Measurements from ENCODE around the gene SSBP2. TPM values are rescaled to one million over a fixed set of nuclear protein-coding genes. Genes with fewer than 3 reads are reported as not detected.

Gene SSBP2
- total RNA-seq, 2 donors from 2014 or later, result 25.1 to 26.9 TPM

DNA sequence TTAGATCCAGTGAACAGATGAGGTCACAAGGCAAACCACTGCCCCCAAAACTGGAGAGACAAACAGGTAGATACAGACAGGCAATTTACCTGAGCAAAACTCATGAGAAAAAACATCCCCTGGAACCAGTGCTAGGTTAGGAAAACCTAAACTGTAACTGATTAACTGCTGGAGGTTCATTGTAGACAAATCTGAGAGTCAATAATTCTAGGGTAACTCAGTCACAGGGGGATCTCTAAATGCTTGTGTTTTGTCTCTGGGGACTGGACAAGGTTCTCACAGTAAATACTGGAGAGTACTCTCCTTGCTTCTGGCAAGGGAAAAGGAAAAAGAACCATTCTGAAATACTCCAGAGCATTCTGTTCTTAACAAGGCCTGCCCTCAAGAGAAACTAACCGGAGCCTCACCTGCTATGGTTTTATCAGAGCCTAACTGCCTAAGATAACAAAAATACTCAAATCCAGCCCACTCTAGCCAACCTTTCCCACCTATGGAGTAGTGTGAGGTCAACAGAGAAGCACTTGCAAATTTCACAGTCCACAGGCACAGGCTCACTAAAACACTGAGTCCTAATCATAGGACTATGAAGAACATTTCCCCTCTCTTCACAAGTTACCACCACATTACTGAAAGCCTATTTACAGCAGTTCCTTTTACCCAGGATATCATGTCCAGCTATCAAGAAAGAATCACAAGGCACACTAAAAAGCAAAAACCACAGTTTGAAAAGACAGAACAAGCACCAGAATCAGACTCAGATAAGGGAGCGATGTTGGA, 217.1 kb downstream of the SSBP2 start:
- no peak for DNase-seq (ENCODE audit: low spot score)
- H3K4me1 ChIP-seq (replicated peaks), result no peaks in the 10 kb centered on the region
- no peak overlapping the region for H3K4me3 ChIP-seq
- intact Hi-C loops (cut with DNase I), result no loop called here
- 88% methylated on average over 2 of the region's 2 CpGs for WGBS
- H3K9me3 ChIP-seq, result no peaks in the 10 kb centered on the region
- no peaks in the 10 kb centered on the region for H3K27me3 ChIP-seq (replicated peaks; ENCODE audit: insufficient read depth)
- H3K36me3 ChIP-seq, result no peaks in the 10 kb centered on the region
- H3K27ac ChIP-seq, result no peak overlapping the region
- TF ChIP-seq POLR2A (IDR thresholded peaks at IDR 0.05) (no peak), POLR2AphosphoS5 (IDR thresholded peaks at IDR 0.05) (no peak)
- TF ChIP-seq, protein P1, sequence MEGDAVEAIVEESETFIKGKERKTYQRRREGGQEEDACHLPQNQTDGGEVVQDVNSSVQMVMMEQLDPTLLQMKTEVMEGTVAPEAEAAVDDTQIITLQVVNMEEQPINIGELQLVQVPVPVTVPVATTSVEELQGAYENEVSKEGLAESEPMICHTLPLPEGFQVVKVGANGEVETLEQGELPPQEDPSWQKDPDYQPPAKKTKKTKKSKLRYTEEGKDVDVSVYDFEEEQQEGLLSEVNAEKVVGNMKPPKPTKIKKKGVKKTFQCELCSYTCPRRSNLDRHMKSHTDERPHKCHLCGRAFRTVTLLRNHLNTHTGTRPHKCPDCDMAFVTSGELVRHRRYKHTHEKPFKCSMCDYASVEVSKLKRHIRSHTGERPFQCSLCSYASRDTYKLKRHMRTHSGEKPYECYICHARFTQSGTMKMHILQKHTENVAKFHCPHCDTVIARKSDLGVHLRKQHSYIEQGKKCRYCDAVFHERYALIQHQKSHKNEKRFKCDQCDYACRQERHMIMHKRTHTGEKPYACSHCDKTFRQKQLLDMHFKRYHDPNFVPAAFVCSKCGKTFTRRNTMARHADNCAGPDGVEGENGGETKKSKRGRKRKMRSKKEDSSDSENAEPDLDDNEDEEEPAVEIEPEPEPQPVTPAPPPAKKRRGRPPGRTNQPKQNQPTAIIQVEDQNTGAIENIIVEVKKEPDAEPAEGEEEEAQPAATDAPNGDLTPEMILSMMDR (IDR thresholded peaks at IDR 0.05), result no peak

DNA sequence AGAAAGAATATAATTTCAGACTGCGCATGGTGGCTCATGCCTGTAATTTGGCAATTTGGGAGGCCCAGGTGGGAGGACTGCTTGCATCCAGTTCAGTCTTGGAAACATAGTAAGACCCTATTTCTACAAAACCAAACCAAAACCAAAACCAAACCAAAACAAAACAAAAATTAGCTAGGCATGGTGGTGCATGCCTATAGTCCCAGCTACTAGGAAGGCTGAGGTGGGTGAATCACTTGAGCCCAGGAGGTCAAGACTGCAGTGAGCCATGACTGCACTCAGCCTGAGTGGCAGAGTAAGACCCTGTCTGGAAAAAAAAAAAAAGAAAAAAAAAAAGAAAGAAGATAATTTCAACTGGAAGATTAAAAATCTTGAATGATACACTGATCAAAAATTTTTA, 220.0 kb downstream of the SSBP2 start:
- intact Hi-C loops (cut with DNase I), result no loop called here
- 100% methylated on average over 1 of the region's 1 CpG for WGBS
- no peaks in the 10 kb centered on the region for H3K36me3 ChIP-seq

DNA sequence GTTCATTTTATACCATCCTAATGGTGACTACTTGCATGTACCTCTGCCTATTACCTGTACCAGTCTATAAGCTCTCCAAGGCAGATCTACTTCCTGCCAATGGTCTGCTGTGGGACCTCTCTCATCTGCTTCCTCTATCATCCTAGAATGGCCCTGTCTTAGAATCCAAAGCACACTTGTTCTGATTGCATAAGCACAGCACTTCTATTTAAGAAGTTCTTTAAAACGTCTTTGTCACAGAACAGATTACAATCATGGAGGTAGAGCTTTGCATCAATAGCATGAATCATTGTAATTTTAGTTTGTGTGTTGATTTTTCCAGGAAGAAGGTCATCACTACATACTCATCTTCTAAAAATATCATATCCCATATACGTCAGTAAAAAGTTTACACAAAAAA, 225.2 kb downstream of the SSBP2 start:
- Histone ChIP-seq H3K27me3 (replicated peaks; ENCODE audit: insufficient read depth) (no peaks in the 10 kb centered on the region), H3K36me3 (no peaks in the 10 kb centered on the region), H3K27ac (no peak overlapping the region), H3K4me3 (no peak overlapping the region), H3K9me3 (no peaks in the 10 kb centered on the region), H3K4me1 (replicated peaks) (no peaks in the 10 kb centered on the region)
- WGBS, result 74% methylated on average over 2 of the region's 2 CpGs
- TF ChIP-seq POLR2A (IDR thresholded peaks at IDR 0.05) (no peak), POLR2AphosphoS5 (IDR thresholded peaks at IDR 0.05) (no peak)
- TF ChIP-seq, protein P1 (IDR thresholded peaks at IDR 0.05), result no peak
- intact Hi-C loops (cut with DNase I), result no loop called here
- DNase-seq (ENCODE audit: low spot score), result no peak

More for the DNA sequence above, 220.0 kb downstream of the SSBP2 start:
- H3K27me3 ChIP-seq (replicated peaks; ENCODE audit: insufficient read depth), result no peaks in the 10 kb centered on the region
- TF ChIP-seq POLR2A (IDR thresholded peaks at IDR 0.05), result no peak
- TF ChIP-seq, protein P1 (IDR thresholded peaks at IDR 0.05), result no peak
- no peak for TF ChIP-seq POLR2AphosphoS5 (IDR thresholded peaks at IDR 0.05)
- H3K27ac ChIP-seq, result no peak overlapping the region
- H3K4me3 ChIP-seq, result no peak overlapping the region
- no peaks in the 10 kb centered on the region for H3K4me1 ChIP-seq (replicated peaks)
- no peaks in the 10 kb centered on the region for H3K9me3 ChIP-seq
- DNase-seq (ENCODE audit: low spot score), result no peak

DNA sequence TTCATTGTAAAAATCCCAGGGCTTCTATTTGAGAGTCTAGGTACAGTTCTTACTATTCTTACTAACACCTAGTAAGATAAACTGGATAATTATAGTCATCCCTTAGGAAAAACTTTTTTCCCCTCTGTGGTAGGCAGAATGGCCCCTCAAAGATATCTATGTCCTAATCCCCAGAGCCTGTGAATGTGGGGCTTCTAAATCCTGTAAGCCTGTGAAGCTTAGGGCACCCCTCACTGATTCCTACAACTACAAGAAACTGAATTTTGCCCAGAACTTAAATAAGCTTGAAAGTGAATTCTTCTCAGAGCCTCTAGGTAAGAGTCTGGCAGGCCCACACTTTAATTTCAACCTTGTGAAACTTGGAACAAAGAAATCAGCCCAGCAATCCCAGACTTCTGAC, 226.9 kb downstream of the SSBP2 start:
- intact Hi-C loops (cut with DNase I), result no loop called here
- H3K27me3 ChIP-seq (replicated peaks; ENCODE audit: insufficient read depth), result no peaks in the 10 kb centered on the region
- no peak overlapping the region for H3K27ac ChIP-seq
- H3K4me3 ChIP-seq, result no peak overlapping the region
- TF ChIP-seq, protein P1 (IDR thresholded peaks at IDR 0.05), result no peak
- TF ChIP-seq POLR2A (IDR thresholded peaks at IDR 0.05) (no peak), POLR2AphosphoS5 (IDR thresholded peaks at IDR 0.05) (no peak)
- no peaks in the 10 kb centered on the region for H3K36me3 ChIP-seq
- H3K9me3 ChIP-seq, result no peaks in the 10 kb centered on the region
- no peak for DNase-seq (ENCODE audit: low spot score)
- no peaks in the 10 kb centered on the region for H3K4me1 ChIP-seq (replicated peaks)

DNA sequence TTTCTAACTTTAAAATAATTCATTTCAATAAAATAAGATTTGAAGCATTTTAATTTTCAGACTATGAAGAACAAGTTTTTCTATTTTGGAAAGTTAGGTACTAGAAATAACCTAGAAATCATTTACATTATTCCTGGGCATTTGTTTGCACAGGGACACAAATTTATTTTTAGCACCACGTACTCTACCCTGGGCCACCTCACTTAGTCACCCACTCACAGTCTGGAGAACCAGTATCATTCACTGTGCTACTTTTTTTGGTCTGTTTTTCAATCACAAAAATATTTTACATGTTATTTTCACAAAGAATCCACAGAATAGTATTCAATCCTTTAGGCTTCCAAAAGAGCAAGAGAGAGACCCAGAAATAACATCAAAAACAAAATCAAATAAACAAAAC, 228.3 kb downstream of the SSBP2 start:
- H3K4me1 ChIP-seq (replicated peaks), result no peaks in the 10 kb centered on the region
- 100% methylated on average over 1 of the region's 1 CpG for WGBS
- H3K27me3 ChIP-seq (replicated peaks; ENCODE audit: insufficient read depth), result no peaks in the 10 kb centered on the region
- intact Hi-C loops (cut with DNase I), result no loop called here
- no peak for TF ChIP-seq POLR2A (IDR thresholded peaks at IDR 0.05)
- TF ChIP-seq, protein P1 (IDR thresholded peaks at IDR 0.05), result no peak
- no peak for TF ChIP-seq POLR2AphosphoS5 (IDR thresholded peaks at IDR 0.05)
- no peaks in the 10 kb centered on the region for H3K9me3 ChIP-seq
- no peak overlapping the region for H3K27ac ChIP-seq
- H3K36me3 ChIP-seq, result no peaks in the 10 kb centered on the region
- H3K4me3 ChIP-seq, result no peak overlapping the region
- no peak for DNase-seq (ENCODE audit: low spot score)

Data from prostate gland (tissue), 2 donors.